Naive thymus-derived CD4-positive, alpha-beta T cell (primary cell): Measurements from ENCODE around the gene ILRUN. TPM values are rescaled to one million over a fixed set of nuclear protein-coding genes. Genes with fewer than 3 reads are reported as not detected.

ENCODE experiments used
- ATAC-seq: fragments of 150-1000 bp; cut with Tn5 transposase; 2 replicates; pipeline ENCODE4 v1.10.0; 2021; ENCODE audit warnings: mild to moderate bottlenecking, moderate library complexity
- CTCF ChIA-PET: fragments of 350-600 bp; sonication (Branson Sonifier 250); formaldehyde crosslinking; loops from one replicate; lab custom pipeline; 2021; ENCODE audit warnings: antibody characterized with exemption; lab: Charles Lee
- POLR2A ChIA-PET: fragments of 350-600 bp; sonication (Branson Sonifier 250); formaldehyde crosslinking; loops from one replicate; lab custom pipeline; 2021; ENCODE audit warnings: antibody characterized with exemption, inconsistent platforms; lab: Charles Lee
- DNase-seq, 9 donors: peaks; one replicate each; pipeline versions ENCODE4 v3.0.0 to v3.0.0-alpha.2; 2020 to 2022; ENCODE audit warnings: mixed read lengths in 1 of 9
- H3K27ac ChIP-seq: one replicate; pipeline ENCODE4 v1.7.0; 2013; ENCODE audit warnings: mild to moderate bottlenecking, low read depth, low read length, moderate library complexity
- H3K27me3 ChIP-seq, 2 donors: one replicate each; pipeline ENCODE4 v1.7.0; 2013; ENCODE audit warnings: low read length in 2 of 2, mild to moderate bottlenecking in 2 of 2, moderate library complexity in 2 of 2; ENCODE audit not compliant: control insufficient read depth in 2 of 2, insufficient read depth in 2 of 2
- H3K36me3 ChIP-seq, 3 experiments: 1 replicate in 2 of 3; 2 replicates in 1 of 3; pipeline ENCODE4 v1.7.0; 2013; ENCODE audit warnings: low read length in 3 of 3, mild to moderate bottlenecking in 3 of 3, moderate library complexity in 1 of 3; ENCODE audit not compliant: insufficient read depth in 3 of 3, control insufficient read depth in 2 of 3
- H3K4me1 ChIP-seq, 2 donors: one replicate each; pipeline ENCODE4 v1.7.0; 2013; ENCODE audit warnings: low read length in 2 of 2, mild to moderate bottlenecking in 2 of 2, moderate library complexity in 1 of 2; ENCODE audit not compliant: control insufficient read depth in 2 of 2, insufficient read depth in 2 of 2
- H3K4me3 ChIP-seq: 2 replicates; pipeline ENCODE4 v1.7.0; 2013; ENCODE audit warnings: mild to moderate bottlenecking, low read length
- H3K9me3 ChIP-seq, 3 experiments: 1 replicate in 2 of 3; 2 replicates in 1 of 3; pipeline ENCODE4 v1.7.0; 2013; ENCODE audit warnings: low read length in 3 of 3; ENCODE audit not compliant: control insufficient read depth in 2 of 3
- H3K27ac Mint-ChIP-seq, 9 donors: one replicate each; pipeline ENCODE4 v1.8.0; 2020 to 2022; ENCODE audit warnings: mixed read lengths in 9 of 9, mild to moderate bottlenecking in 8 of 9, moderate library complexity in 5 of 9, inconsistent platforms in 2 of 9
- H3K27me3 Mint-ChIP-seq, 5 donors: one replicate each; pipeline ENCODE4 v1.8.0; 2021 to 2022; ENCODE audit warnings: mixed read lengths in 5 of 5, mild to moderate bottlenecking in 1 of 5
- H3K36me3 Mint-ChIP-seq, 5 donors: one replicate each; pipeline ENCODE4 v1.8.0; 2020 to 2022; ENCODE audit warnings: mixed read lengths in 5 of 5, mild to moderate bottlenecking in 3 of 5, inconsistent platforms in 1 of 5
- H3K4me1 Mint-ChIP-seq, 7 donors: one replicate each; pipeline ENCODE4 v1.8.0; 2020 to 2022; ENCODE audit warnings: mixed read lengths in 7 of 7, mild to moderate bottlenecking in 3 of 7, inconsistent platforms in 1 of 7
- H3K4me3 Mint-ChIP-seq, 10 donors: one replicate each; pipeline ENCODE4 v1.8.0; 2020 to 2022; ENCODE audit warnings: mild to moderate bottlenecking in 10 of 10, mixed read lengths in 10 of 10, moderate library complexity in 6 of 10, inconsistent platforms in 2 of 10
- H3K9me3 Mint-ChIP-seq, 11 donors: one replicate each; pipeline ENCODE4 v1.8.0; 2020 to 2022; ENCODE audit warnings: mixed read lengths in 11 of 11, mild to moderate bottlenecking in 4 of 11, inconsistent platforms in 1 of 11, moderate library complexity in 1 of 11
- intact Hi-C, 2 donors: fragments of 100-400 bp; cut with micrococcal nuclease; formaldehyde crosslinking; loops; one replicate each; pipeline ENCODE4 v1.15.1; 2023
- polyA plus RNA-seq, 2 donors: library from polyadenylated mRNA; unstranded; fragments of 300-500 nt; fragmentation: Illumina TruSeq; gene quantifications; one replicate each; pipeline ENCODE4 v1.2.3, GENCODE V29; 2021
- total RNA-seq, 6 experiments: library from RNA in 5 of 6; stranded (reverse) in 5 of 6; gene quantifications; 1 replicate in 5 of 6; 2 replicates in 1 of 6; pipeline ENCODE4 v1.2.3 and lab custom pipeline; 2021 to 2026

The ILRUN gene
- total and polyA plus RNA-seq, 7 experiments from 2014 or later, result 8.8 to 74.6 (median 49.2) TPM

GRCh38 chr6:34701199-34701598 is 4.6 kb upstream of the ILRUN start:
- Mint-ChIP-seq H3K4me3 (no peak overlapping the region), H3K9me3 (peaks cover 0 to 1% (median 0%) of the 10 kb centered on the region in 11 donors), H3K27ac (no peak overlapping the region), H3K4me1 (peaks cover 5 to 27% (median 15%) of the 10 kb centered on the region in 7 donors), H3K36me3 (no peaks in the 10 kb centered on the region), H3K27me3 (peaks cover 0 to 5% (median 0%) of the 10 kb centered on the region in 5 donors)
- ATAC-seq (no peak), DNase-seq (no peak)
- ChIA-PET POLR2A (no interaction called here), CTCF (no interaction called here)
- Histone ChIP-seq H3K27me3 (no peaks in the 10 kb centered on the region), H3K9me3 (no peaks in the 10 kb centered on the region), H3K4me1 (no peaks in the 10 kb centered on the region), H3K4me3 (no peak overlapping the region), H3K36me3 (peaks cover 0 to 3% (median 0%) of the 10 kb centered on the region in 3 experiments), H3K27ac (no peak overlapping the region)
- intact Hi-C loops, result no loop called here

- peaks cover 0 to 5% (median 0%) of the 10 kb centered on the region in 5 donors for H3K27me3 Mint-ChIP-seq
- ATAC-seq (no peak), DNase-seq (no peak)
- H3K36me3 Mint-ChIP-seq, result peaks cover 0 to 12% (median 0%) of the 10 kb centered on the region in 5 donors
- Histone ChIP-seq H3K9me3 (no peaks in the 10 kb centered on the region), H3K27me3 (no peaks in the 10 kb centered on the region), H3K27ac (peak overlapping the region; percentile 93), H3K36me3 (peaks cover 0 to 5% (median 0%) of the 10 kb centered on the region in 3 experiments), H3K4me3 (peak overlapping the region; percentile 83), H3K4me1 (peaks cover 15 to 20% of the 10 kb centered on the region in 2 donors)
- peak overlapping the region in 9 of 10 donors; percentile 25 to 99 (median 98) for H3K4me3 Mint-ChIP-seq
- CTCF ChIA-PET, result no interaction called here
- intact Hi-C loops, result loop anchor here (1.0 to 10.0 kb wide), 7 partner anchors 41 to 769 kb away; partner anchors contain the start of genes SNRPC (in 2 of the 2), ANKS1A (in 1 of the 2), HMGA1 (in 1 of the 2) and RPL10A (in 1 of the 2)
- peaks cover 0 to 1% (median 0%) of the 10 kb centered on the region in 11 donors for H3K9me3 Mint-ChIP-seq
- peak overlapping the region in 6 of 9 donors; percentile 98 to 100 (median 99) for H3K27ac Mint-ChIP-seq
- POLR2A ChIA-PET, result interaction anchor here (0.7 to 3.2 kb wide), 5 partner anchors 20 to 56 kb away, joined by 3 to 51 read pairs (median 3); no protein-coding TSS in a partner anchor
- peaks cover 27 to 49% (median 41%) of the 10 kb centered on the region in 7 donors for H3K4me1 Mint-ChIP-seq
Measured at GRCh38 chr6:34697904-34698559, 1.5 kb upstream of the ILRUN start.

- H3K36me3 ChIP-seq, result peaks cover 0 to 5% (median 0%) of the 10 kb centered on the region in 3 experiments
- Mint-ChIP-seq H3K4me3 (peak overlapping the region; percentile 95 to 99 (median 98)), H3K9me3 (peaks cover 0 to 1% (median 0%) of the 10 kb centered on the region in 11 donors), H3K4me1 (peaks cover 30 to 54% (median 46%) of the 10 kb centered on the region in 7 donors), H3K27ac (peak overlapping the region; percentile 88 to 100 (median 99)), H3K27me3 (peaks cover 0 to 5% (median 0%) of the 10 kb centered on the region in 5 donors), H3K36me3 (peaks cover 0 to 12% (median 0%) of the 10 kb centered on the region in 5 donors)
- H3K27me3 ChIP-seq, result no peaks in the 10 kb centered on the region
- peak overlapping the region; percentile 93 for H3K27ac ChIP-seq
- H3K4me3 ChIP-seq, result peak overlapping the region; percentile 83
- peaks cover 15 to 20% of the 10 kb centered on the region in 2 donors for H3K4me1 ChIP-seq
- intact Hi-C loops, result loop anchor here (1.0 to 10.0 kb wide), 7 partner anchors 40 to 770 kb away; partner anchors contain the start of genes SNRPC (in 2 of the 2), ANKS1A (in 1 of the 2), HMGA1 (in 1 of the 2) and RPL10A (in 1 of the 2)
- DNase-seq (no peak), ATAC-seq (no peak)
- POLR2A ChIA-PET, result interaction anchor here (0.7 to 3.2 kb wide), 6 partner anchors 20 to 94 kb away, joined by 3 to 51 read pairs (median 8); partner anchors contain the start of genes BLTP3A and SNRPC
- CTCF ChIA-PET, result no interaction called here
- no peaks in the 10 kb centered on the region for H3K9me3 ChIP-seq
Measured at GRCh38 chr6:34697544-34697836, 923 bp upstream of the ILRUN start.

- ATAC-seq, result peak; percentile 54
- intact Hi-C loops, result loop anchor here (1.0 to 10.0 kb wide), 7 partner anchors 24 to 771 kb away; partner anchors contain the start of genes ANKS1A (in 2 of the 2), HMGA1 (in 1 of the 2), RPL10A (in 1 of the 2) and RPS10 (in 1 of the 2)
- H3K27me3 ChIP-seq, result no peaks in the 10 kb centered on the region
- Mint-ChIP-seq H3K27me3 (peaks cover 0 to 2% (median 0%) of the 10 kb centered on the region in 5 donors), H3K4me3 (peak overlapping the region; percentile 91 to 99 (median 98)), H3K4me1 (peaks cover 30 to 62% (median 53%) of the 10 kb centered on the region in 7 donors), H3K27ac (peak overlapping the region; percentile 82 to 99 (median 93)), H3K9me3 (no peaks in the 10 kb centered on the region), H3K36me3 (peaks cover 0 to 12% (median 0%) of the 10 kb centered on the region in 5 donors)
- no peak for DNase-seq
- no peaks in the 10 kb centered on the region for H3K9me3 ChIP-seq
- ChIA-PET POLR2A (interaction anchor here (0.6 to 3.2 kb wide), 9 partner anchors 10 to 95 kb away, joined by 3 to 51 read pairs (median 7); partner anchors contain the start of genes BLTP3A and SNRPC), CTCF (interaction anchor here (0.7 to 2.0 kb wide), 5 partner anchors 23 to 1111 kb away, joined by 3 to 11 read pairs (median 4); no protein-coding TSS in a partner anchor)
- H3K27ac ChIP-seq, result peak overlapping the region; percentile 94
- H3K36me3 ChIP-seq, result peaks cover 0 to 5% (median 0%) of the 10 kb centered on the region in 3 experiments
- peaks cover 18 to 20% of the 10 kb centered on the region in 2 donors for H3K4me1 ChIP-seq
- peak overlapping the region; percentile 88 for H3K4me3 ChIP-seq
Measured at GRCh38 chr6:34696189-34696738, 303 bp downstream of the ILRUN start.

- Histone ChIP-seq H3K36me3 (peaks cover 0 to 5% (median 0%) of the 10 kb centered on the region in 3 experiments), H3K4me1 (peaks cover 18 to 20% of the 10 kb centered on the region in 2 donors)
Measured at GRCh38 chr6:34695729-34696188, 808 bp downstream of the ILRUN start.

More at GRCh38 chr6:34695729-34696188, 808 bp downstream of the ILRUN start:
- ChIA-PET POLR2A (interaction anchor here (0.7 to 3.2 kb wide), 8 partner anchors 9 to 95 kb away, joined by 3 to 51 read pairs (median 8); partner anchors contain the start of genes BLTP3A and SNRPC), CTCF (interaction anchor here (0.7 to 2.0 kb wide), 5 partner anchors 23 to 1111 kb away, joined by 3 to 11 read pairs (median 4); no protein-coding TSS in a partner anchor)
- peak overlapping the region; percentile 91 to 99 (median 98) for H3K4me3 Mint-ChIP-seq
- DNase-seq, result no peak
- peaks cover 0 to 12% (median 0%) of the 10 kb centered on the region in 5 donors for H3K36me3 Mint-ChIP-seq
- peaks cover 33 to 66% (median 58%) of the 10 kb centered on the region in 7 donors for H3K4me1 Mint-ChIP-seq
- ATAC-seq, result no peak
- H3K9me3 ChIP-seq, result no peaks in the 10 kb centered on the region
- peak overlapping the region; percentile 94 for H3K27ac ChIP-seq
- H3K27me3 Mint-ChIP-seq, result no peaks in the 10 kb centered on the region
- peak overlapping the region; percentile 88 for H3K4me3 ChIP-seq
- H3K9me3 Mint-ChIP-seq, result no peaks in the 10 kb centered on the region
- H3K27me3 ChIP-seq, result no peaks in the 10 kb centered on the region
- peak overlapping the region; percentile 82 to 99 (median 93) for H3K27ac Mint-ChIP-seq
- intact Hi-C loops, result loop anchor here (1.0 to 10.0 kb wide), 8 partner anchors 23 to 772 kb away; partner anchors contain the start of genes ANKS1A (in 2 of the 2), HMGA1 (in 1 of the 2), RPL10A (in 1 of the 2) and RPS10 (in 1 of the 2)
